Spleen (tissue), 11 donors: Measurements from ENCODE around the gene IL7R. TPM values are rescaled to one million over a fixed set of nuclear protein-coding genes. Genes with fewer than 3 reads are reported as not detected.

ENCODE experiments used
- DNase-seq: peaks from one replicate; pipeline ENCODE4 v3.0.0-alpha.2; 2020
- H3K27ac ChIP-seq, 8 donors: fragments of 200-600 bp; sonication (generic) in 7 of 8; 1 replicate in 4 of 8; 2 replicates in 4 of 8; pipeline versions ENCODE4 v1.5.0 to v1.8.0; 2016 to 2021; ENCODE audit warnings: inconsistent platforms in 4 of 8, mild to moderate bottlenecking in 4 of 8, moderate library complexity in 1 of 8
- H3K27me3 ChIP-seq, 7 donors: fragments of 200-600 bp; sonication (generic) in 6 of 7; replicated peaks in 1 of 7; 1 replicate in 4 of 7; 2 replicates in 3 of 7; pipeline versions ENCODE4 v1.5.0 to v1.8.0; 2016 to 2021; ENCODE audit warnings: inconsistent platforms in 3 of 7, mild to moderate bottlenecking in 1 of 7
- H3K36me3 ChIP-seq, 6 donors: fragments of 200-600 bp; sonication (generic) in 5 of 6; 1 replicate in 4 of 6; 2 replicates in 2 of 6; pipeline versions ENCODE4 v1.5.0 to v1.8.0; 2016 to 2021; ENCODE audit warnings: inconsistent platforms in 2 of 6
- H3K4me1 ChIP-seq, 6 donors: fragments of 200-600 bp; sonication (generic) in 5 of 6; 1 replicate in 3 of 6; 2 replicates in 3 of 6; pipeline versions ENCODE4 v1.5.0 to v1.8.0; 2016 to 2021; ENCODE audit warnings: inconsistent platforms in 3 of 6
- H3K4me3 ChIP-seq, 8 donors: fragments of 200-600 bp; sonication (generic) in 7 of 8; 1 replicate in 4 of 8; 2 replicates in 4 of 8; pipeline versions ENCODE4 v1.5.0 to v1.8.0; 2016 to 2021; ENCODE audit warnings: inconsistent platforms in 4 of 8, mild to moderate bottlenecking in 4 of 8, moderate library complexity in 2 of 8
- H3K9me3 ChIP-seq, 8 donors: fragments of 200-600 bp; sonication (generic) in 7 of 8; 1 replicate in 4 of 8; 2 replicates in 4 of 8; pipeline versions ENCODE4 v1.5.0 to v1.8.0; 2016 to 2021; ENCODE audit warnings: inconsistent platforms in 4 of 8
- CTCF ChIP-seq, 11 experiments: fragments of 200-600 bp in 7 of 11; fragments of 450-650 bp in 4 of 11; sonication (generic) in 4 of 11; IDR thresholded peaks in 8 of 11; conservative IDR thresholded peaks in 3 of 11; 1 replicate in 7 of 11; 2 replicates in 4 of 11; pipeline versions ENCODE4 v1.4.0 to v1.8.0; 2016 to 2021; ENCODE audit warnings: antibody characterized with exemption in 11 of 11, inconsistent platforms in 4 of 11, mild to moderate bottlenecking in 1 of 11
- POLR2A ChIP-seq, 3 donors: fragments of 450-650 bp; IDR thresholded peaks; one replicate each; pipeline ENCODE4 v1.5.1; 2017; ENCODE audit warnings: antibody characterized with exemption in 3 of 3, mild to moderate bottlenecking in 1 of 3
- POLR2AphosphoS5 ChIP-seq, 3 donors: sonication (generic); formaldehyde crosslinking; IDR thresholded peaks; one replicate each; pipeline ENCODE4 v1.5.1; 2017; ENCODE audit warnings: antibody characterized with exemption in 3 of 3
- WGBS, 5 donors: extraction: QIAGEN DNeasy Blood & Tissue Kit in 3 of 5; methylation state at CpG; one replicate each; pipeline versions ENCODE4 v1.1.5 to v1.1.7; 2013 to 2018; 5-methylcytosine and 5-hydroxymethylcytosine counted together
- intact Hi-C: fragments of 100-400 bp; cut with DNase I; formaldehyde crosslinking; loops from one replicate; pipeline ENCODE4 v1.15.0; 2023; ENCODE audit warnings: low total_unique reads
- polyA plus RNA-seq, 3 donors: library from polyadenylated mRNA; stranded (reverse); fragments of 200-250 nt; gene quantifications; one replicate each; pipeline ENCODE4 v1.2.1, GENCODE V29; 2013
- total RNA-seq, 7 donors: library from RNA; depleted of rRNA in 3 of 7; stranded (reverse); fragments of >200 nt in 3 of 7; fragmentation: NEBNext Ultra II Directional in 4 of 7; extraction: Animal tissue kit (Norgen Biotek cat#: 25700) in 4 of 7; gene quantifications; one replicate each; pipeline versions ENCODE4 v1.1.0 to v1.2.1, GENCODE V29; 2016 to 2021
- donor health status: healthy with polysubstance abuse.
- donor health status: DM: no; HTN: no; CAD: no; lungs with moderate emphysema.
- donor health status: DM: no; HTN: no; CAD: no.
- donor health status: Bipolar disorder and iron deficiency.
- donor health status: healthy.
- donor health status: DM: no; HTN: no; CAD: no.
- donor health status: DM: yes; HTN: yes; CAD: no.

IL7R gene
- total and polyA plus RNA-seq, 10 donors, result 13.5 to 280 (median 96.0) TPM

- Histone ChIP-seq H3K4me3 (no peak overlapping the region), H3K9me3 (peaks cover 0 to 11% (median 0%) of the 10 kb centered on the region in 8 donors), H3K27me3 (no peaks in the 10 kb centered on the region), H3K27ac (no peak overlapping the region), H3K36me3 (no peaks in the 10 kb centered on the region), H3K4me1 (peaks cover 0 to 5% (median 0%) of the 10 kb centered on the region in 6 donors)
- no peak for DNase-seq
- intact Hi-C loops, result no loop called here
- WGBS, 5 donors, result 59 to 80% (median 72%) methylated on average over 2 of the region's 2 CpGs
- TF ChIP-seq POLR2A (IDR thresholded peaks at IDR 0.05) (no peak), CTCF (IDR thresholded peaks at IDR 0.05 in 8 of 11, conservative IDR thresholded peaks at IDR 0.05 in 3 of 11) (no peak), POLR2AphosphoS5 (IDR thresholded peaks at IDR 0.05) (no peak)
These were observed 45.5 kb downstream of the IL7R start for GRCh38 chr5:35902046-35902672.

GRCh38 chr5:35903631-35904203, 47.0 kb downstream of the IL7R start:
- no peaks in the 10 kb centered on the region for H3K36me3 ChIP-seq

GRCh38 chr5:35904443-35905132, 47.9 kb downstream of the IL7R start:
- no peak for DNase-seq
- no peaks in the 10 kb centered on the region for H3K36me3 ChIP-seq
- 64 to 72% (median 69%) methylated on average over 11 of the region's 11 CpGs for WGBS, 5 donors
- intact Hi-C loops, result no loop called here
- no peak overlapping the region for H3K4me3 ChIP-seq
- no peak overlapping the region for H3K27ac ChIP-seq
- TF ChIP-seq POLR2A (IDR thresholded peaks at IDR 0.05) (no peak), CTCF (IDR thresholded peaks at IDR 0.05 in 8 of 11, conservative IDR thresholded peaks at IDR 0.05 in 3 of 11) (no peak), POLR2AphosphoS5 (IDR thresholded peaks at IDR 0.05) (no peak)
- no peaks in the 10 kb centered on the region for H3K27me3 ChIP-seq
- H3K4me1 ChIP-seq, result peaks cover 0 to 5% (median 0%) of the 10 kb centered on the region in 6 donors
- peaks cover 0 to 11% (median 0%) of the 10 kb centered on the region in 8 donors for H3K9me3 ChIP-seq

More at GRCh38 chr5:35903631-35904203, 47.0 kb downstream of the IL7R start:
- H3K9me3 ChIP-seq, result peaks cover 0 to 11% (median 0%) of the 10 kb centered on the region in 8 donors
- WGBS, 5 donors, result 84 to 91% (median 87%) methylated on average over 6 of the region's 6 CpGs
- DNase-seq, result no peak
- no peak for TF ChIP-seq POLR2AphosphoS5 (IDR thresholded peaks at IDR 0.05)
- TF ChIP-seq POLR2A (IDR thresholded peaks at IDR 0.05), result no peak
- no peak for TF ChIP-seq CTCF (IDR thresholded peaks at IDR 0.05 in 8 of 11, conservative IDR thresholded peaks at IDR 0.05 in 3 of 11)
- H3K27me3 ChIP-seq, result no peaks in the 10 kb centered on the region
- no peak overlapping the region for H3K27ac ChIP-seq
- intact Hi-C loops, result no loop called here
- no peak overlapping the region for H3K4me3 ChIP-seq
- peaks cover 0 to 5% (median 0%) of the 10 kb centered on the region in 6 donors for H3K4me1 ChIP-seq

- TF ChIP-seq POLR2AphosphoS5 (IDR thresholded peaks at IDR 0.05) (no peak), CTCF (IDR thresholded peaks at IDR 0.05 in 8 of 11, conservative IDR thresholded peaks at IDR 0.05 in 3 of 11) (no peak), POLR2A (IDR thresholded peaks at IDR 0.05) (no peak)
- intact Hi-C loops, result no loop called here
- H3K27me3 ChIP-seq, result no peaks in the 10 kb centered on the region
- no peak for DNase-seq
- no peak overlapping the region for H3K4me3 ChIP-seq
- 14 to 32% (median 22%) methylated on average over 1 of the region's 1 CpG for WGBS, 5 donors
- H3K36me3 ChIP-seq, result no peaks in the 10 kb centered on the region
- H3K4me1 ChIP-seq, result no peaks in the 10 kb centered on the region
- no peak overlapping the region for H3K27ac ChIP-seq
- H3K9me3 ChIP-seq, result peaks cover 0 to 12% (median 0%) of the 10 kb centered on the region in 8 donors
These were observed 51.5 kb downstream of the IL7R start for GRCh38 chr5:35908228-35908627.
